ENCODE results near the gene SPAAR. TPM values are rescaled to one million over a fixed set of nuclear protein-coding genes. Genes with fewer than 3 reads are reported as not detected.
"Not testable (repeated sequence)": the region's sequence is repeated elsewhere in the genome, so short reads cannot be mapped to it uniquely, and the experiment has no call there.

The SPAAR gene
- total RNA-seq, 1 experiment from 2014 or later = 0.72 TPM

DNA sequence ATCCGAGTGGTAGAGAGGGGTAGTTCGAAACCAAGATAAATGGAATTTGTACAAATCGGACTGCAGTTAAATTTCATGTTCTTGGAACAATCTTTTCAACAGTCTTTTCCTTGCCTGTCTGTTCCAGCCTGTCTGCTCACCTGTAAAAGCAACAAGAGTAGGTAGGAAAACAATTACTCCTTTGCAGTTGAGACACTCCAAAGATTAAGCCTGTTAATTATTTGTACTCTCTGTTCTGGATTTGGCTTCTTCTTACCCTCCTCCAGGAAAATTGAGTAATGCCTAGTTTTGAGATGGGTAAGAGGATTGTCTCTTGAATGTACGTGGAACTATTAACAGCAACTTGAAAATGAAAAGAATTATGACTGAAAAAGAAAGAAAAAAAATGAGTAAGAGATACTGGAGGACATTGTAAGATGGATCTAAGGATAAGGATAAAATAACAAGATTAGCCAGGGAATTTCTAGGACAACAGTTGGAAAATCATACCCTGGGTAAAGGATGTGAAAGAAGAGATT, 24.3 kb downstream of the SPAAR start:
- BruUV-seq (replicated peaks) = no TSS peak
- no peaks in the 10 kb centered on the region for H3K79me2 ChIP-seq (ENCODE audit: low read depth)
- no peaks in the 10 kb centered on the region for H3K27me3 ChIP-seq (ENCODE audit: insufficient read depth, low read depth)
- no peaks in the 10 kb centered on the region for H3F3A ChIP-seq (ENCODE audit: insufficient read depth, low read depth)
- no peak for DNase-seq
- no peaks in the 10 kb centered on the region for H4K20me1 ChIP-seq (ENCODE audit: insufficient read depth)
- no peaks in the 10 kb centered on the region for H3K9me3 ChIP-seq (ENCODE audit: insufficient read depth, low read depth)
- CTCF ChIA-PET = no interaction called here
- no peak overlapping the region for H3K4me3 ChIP-seq
- H3K4me1 ChIP-seq (replicated peaks; ENCODE audit: insufficient read depth) = no peaks in the 10 kb centered on the region
- intact Hi-C loops (cut with micrococcal nuclease; ENCODE audit: unreplicated experiment) = no loop called here
- no peak overlapping the region for H2AFZ ChIP-seq
- no peaks in the 10 kb centered on the region for H3K36me3 ChIP-seq (ENCODE audit: low read depth)
- no peaks in the 10 kb centered on the region for H3K9me2 ChIP-seq (ENCODE audit: insufficient read depth)
- no peak for TF ChIP-seq EZH2 (IDR thresholded peaks at IDR 0.05; ENCODE audit: low read depth)
- TF ChIP-seq, protein P1, sequence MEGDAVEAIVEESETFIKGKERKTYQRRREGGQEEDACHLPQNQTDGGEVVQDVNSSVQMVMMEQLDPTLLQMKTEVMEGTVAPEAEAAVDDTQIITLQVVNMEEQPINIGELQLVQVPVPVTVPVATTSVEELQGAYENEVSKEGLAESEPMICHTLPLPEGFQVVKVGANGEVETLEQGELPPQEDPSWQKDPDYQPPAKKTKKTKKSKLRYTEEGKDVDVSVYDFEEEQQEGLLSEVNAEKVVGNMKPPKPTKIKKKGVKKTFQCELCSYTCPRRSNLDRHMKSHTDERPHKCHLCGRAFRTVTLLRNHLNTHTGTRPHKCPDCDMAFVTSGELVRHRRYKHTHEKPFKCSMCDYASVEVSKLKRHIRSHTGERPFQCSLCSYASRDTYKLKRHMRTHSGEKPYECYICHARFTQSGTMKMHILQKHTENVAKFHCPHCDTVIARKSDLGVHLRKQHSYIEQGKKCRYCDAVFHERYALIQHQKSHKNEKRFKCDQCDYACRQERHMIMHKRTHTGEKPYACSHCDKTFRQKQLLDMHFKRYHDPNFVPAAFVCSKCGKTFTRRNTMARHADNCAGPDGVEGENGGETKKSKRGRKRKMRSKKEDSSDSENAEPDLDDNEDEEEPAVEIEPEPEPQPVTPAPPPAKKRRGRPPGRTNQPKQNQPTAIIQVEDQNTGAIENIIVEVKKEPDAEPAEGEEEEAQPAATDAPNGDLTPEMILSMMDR (conservative IDR thresholded peaks at IDR 0.05) = no peak
- POLR2A ChIA-PET (ENCODE audit: unreplicated experiment) = no interaction called here
- no peak overlapping the region for H3K27ac ChIP-seq
- no peak overlapping the region for H3K4me2 ChIP-seq

GRCh38 chr9:35934069-35934468, 24.8 kb downstream of the SPAAR start:
- CTCF ChIA-PET; H3F3A ChIP-seq (ENCODE audit: insufficient read depth, low read depth); DNase-seq; H3K4me1 ChIP-seq (replicated peaks; ENCODE audit: insufficient read depth); BruUV-seq (replicated peaks); H3K4me2 ChIP-seq; H3K9me2 ChIP-seq (ENCODE audit: insufficient read depth); H3K36me3 ChIP-seq (ENCODE audit: low read depth); H3K79me2 ChIP-seq (ENCODE audit: low read depth); H3K27ac ChIP-seq; H4K20me1 ChIP-seq (ENCODE audit: insufficient read depth); H3K4me3 ChIP-seq; H3K9me3 ChIP-seq (ENCODE audit: insufficient read depth, low read depth); H3K27me3 ChIP-seq (ENCODE audit: insufficient read depth, low read depth); H2AFZ ChIP-seq; intact Hi-C loops (cut with micrococcal nuclease; ENCODE audit: unreplicated experiment); POLR2A ChIA-PET (ENCODE audit: unreplicated experiment): not testable (repeated sequence)

DNA sequence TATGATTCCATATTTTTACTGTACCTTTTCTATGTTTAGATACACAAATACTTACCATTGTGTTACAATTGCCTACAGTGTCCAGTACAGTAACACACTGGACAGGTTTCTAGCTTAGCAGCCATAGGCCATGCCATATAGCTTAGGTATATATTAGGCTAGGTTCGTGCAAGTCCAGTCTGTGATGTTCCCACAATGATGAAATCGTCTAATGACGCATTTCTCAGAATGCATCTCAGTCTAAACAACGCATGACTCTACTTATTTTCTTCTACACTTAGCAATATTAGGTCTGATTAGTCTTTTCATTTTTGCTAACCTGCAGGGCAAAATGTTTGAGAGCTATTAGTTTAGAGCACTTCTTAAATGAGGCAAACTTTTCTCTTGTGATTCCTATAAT, 26.0 kb downstream of the SPAAR start:
- Histone ChIP-seq H3K79me2 (ENCODE audit: low read depth) (no peaks in the 10 kb centered on the region), H3K9me2 (ENCODE audit: insufficient read depth) (no peaks in the 10 kb centered on the region), H3K27me3 (ENCODE audit: insufficient read depth, low read depth) (no peaks in the 10 kb centered on the region), H3K9me3 (ENCODE audit: insufficient read depth, low read depth) (no peaks in the 10 kb centered on the region), H3F3A (ENCODE audit: insufficient read depth, low read depth) (no peaks in the 10 kb centered on the region), H3K4me1 (replicated peaks; ENCODE audit: insufficient read depth) (no peaks in the 10 kb centered on the region), H4K20me1 (ENCODE audit: insufficient read depth) (no peaks in the 10 kb centered on the region), H3K36me3 (ENCODE audit: low read depth) (no peaks in the 10 kb centered on the region), H3K4me3 (no peak overlapping the region), H3K27ac (no peak overlapping the region), H2AFZ (no peak overlapping the region), H3K4me2 (no peak overlapping the region)
- TF ChIP-seq, protein P1 (conservative IDR thresholded peaks at IDR 0.05) = no peak
- no peak for TF ChIP-seq EZH2 (IDR thresholded peaks at IDR 0.05; ENCODE audit: low read depth)
- DNase-seq = no peak
- CTCF ChIA-PET = no interaction called here
- intact Hi-C loops (cut with micrococcal nuclease; ENCODE audit: unreplicated experiment) = no loop called here
- BruUV-seq (replicated peaks) = no TSS peak
- POLR2A ChIA-PET (ENCODE audit: unreplicated experiment) = no interaction called here

- Histone ChIP-seq H3K36me3 (ENCODE audit: low read depth) (no peaks in the 10 kb centered on the region), H3K9me2 (ENCODE audit: insufficient read depth) (no peaks in the 10 kb centered on the region), H3K4me3 (no peak overlapping the region), H2AFZ (no peak overlapping the region), H3K4me2 (no peak overlapping the region), H3K9me3 (ENCODE audit: insufficient read depth, low read depth) (no peaks in the 10 kb centered on the region), H3K4me1 (replicated peaks; ENCODE audit: insufficient read depth) (no peaks in the 10 kb centered on the region), H3K27ac (no peak overlapping the region), H4K20me1 (ENCODE audit: insufficient read depth) (no peaks in the 10 kb centered on the region), H3K27me3 (ENCODE audit: insufficient read depth, low read depth) (no peaks in the 10 kb centered on the region), H3F3A (ENCODE audit: insufficient read depth, low read depth) (no peaks in the 10 kb centered on the region), H3K79me2 (ENCODE audit: low read depth) (no peaks in the 10 kb centered on the region)
- POLR2A ChIA-PET (ENCODE audit: unreplicated experiment) = no interaction called here
- no peak for DNase-seq
- intact Hi-C loops (cut with micrococcal nuclease; ENCODE audit: unreplicated experiment) = no loop called here
- CTCF ChIA-PET = no interaction called here
- TF ChIP-seq EZH2 (IDR thresholded peaks at IDR 0.05; ENCODE audit: low read depth) = no peak
- TF ChIP-seq, protein P1 (conservative IDR thresholded peaks at IDR 0.05) = no peak
- BruUV-seq (replicated peaks) = no TSS peak
These were observed 26.6 kb downstream of the SPAAR start for GRCh38 chr9:35935755-35936509.
